Measurements from ENCODE around the gene TMPRSS9. TPM values are rescaled to one million over a fixed set of nuclear protein-coding genes. Genes with fewer than 3 reads are reported as not detected.

The TMPRSS9 gene
- total and polyA plus RNA-seq, 8 donors: 1.1 TPM; not detected in 7

DNA sequence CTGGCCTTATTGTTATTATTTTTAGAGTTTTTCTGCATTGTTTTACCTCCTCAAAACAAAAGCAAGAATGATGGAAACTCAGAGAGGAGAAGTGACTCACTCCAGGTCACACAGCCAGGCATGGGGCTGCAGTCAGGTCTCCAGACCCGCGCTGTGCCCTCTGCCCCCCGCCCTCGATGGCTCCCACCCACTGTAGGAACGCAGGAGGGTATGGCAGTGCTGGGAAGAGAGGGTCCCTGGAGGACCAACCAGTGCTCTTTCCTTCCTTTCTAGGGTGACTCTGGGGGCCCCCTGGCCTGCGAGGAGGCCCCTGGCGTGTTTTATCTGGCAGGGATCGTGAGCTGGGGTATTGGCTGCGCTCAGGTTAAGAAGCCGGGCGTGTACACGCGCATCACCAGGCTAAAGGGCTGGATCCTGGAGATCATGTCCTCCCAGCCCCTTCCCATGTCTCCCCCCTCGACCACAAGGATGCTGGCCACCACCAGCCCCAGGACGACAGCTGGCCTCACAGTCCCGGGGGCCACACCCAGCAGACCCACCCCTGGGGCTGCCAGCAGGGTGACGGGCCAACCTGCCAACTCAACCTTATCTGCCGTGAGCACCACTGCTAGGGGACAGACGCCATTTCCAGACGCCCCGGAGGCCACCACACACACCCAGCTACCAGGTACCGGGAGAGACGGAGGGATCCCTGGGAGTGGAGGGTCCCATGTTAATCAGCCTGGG is 61.7 kb downstream of the TMPRSS9 start:
- no peaks in the 10 kb centered on the region for H3K9me3 ChIP-seq
- H3K36me3 ChIP-seq: peaks cover 10 to 43% (median 31%) of the 10 kb centered on the region in 4 donors
- no peak overlapping the region for H3K27ac ChIP-seq
- TF ChIP-seq EP300 (IDR thresholded peaks at IDR 0.05) (no peak), POLR2AphosphoS5 (IDR thresholded peaks at IDR 0.05) (no peak), POLR2A (IDR thresholded peaks at IDR 0.05) (no peak)
- TF ChIP-seq, protein P1, sequence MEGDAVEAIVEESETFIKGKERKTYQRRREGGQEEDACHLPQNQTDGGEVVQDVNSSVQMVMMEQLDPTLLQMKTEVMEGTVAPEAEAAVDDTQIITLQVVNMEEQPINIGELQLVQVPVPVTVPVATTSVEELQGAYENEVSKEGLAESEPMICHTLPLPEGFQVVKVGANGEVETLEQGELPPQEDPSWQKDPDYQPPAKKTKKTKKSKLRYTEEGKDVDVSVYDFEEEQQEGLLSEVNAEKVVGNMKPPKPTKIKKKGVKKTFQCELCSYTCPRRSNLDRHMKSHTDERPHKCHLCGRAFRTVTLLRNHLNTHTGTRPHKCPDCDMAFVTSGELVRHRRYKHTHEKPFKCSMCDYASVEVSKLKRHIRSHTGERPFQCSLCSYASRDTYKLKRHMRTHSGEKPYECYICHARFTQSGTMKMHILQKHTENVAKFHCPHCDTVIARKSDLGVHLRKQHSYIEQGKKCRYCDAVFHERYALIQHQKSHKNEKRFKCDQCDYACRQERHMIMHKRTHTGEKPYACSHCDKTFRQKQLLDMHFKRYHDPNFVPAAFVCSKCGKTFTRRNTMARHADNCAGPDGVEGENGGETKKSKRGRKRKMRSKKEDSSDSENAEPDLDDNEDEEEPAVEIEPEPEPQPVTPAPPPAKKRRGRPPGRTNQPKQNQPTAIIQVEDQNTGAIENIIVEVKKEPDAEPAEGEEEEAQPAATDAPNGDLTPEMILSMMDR (IDR thresholded peaks at IDR 0.05): no peak
- no peak for DNase-seq
- WGBS, 5 donors: 74 to 95% (median 78%) methylated on average over 7 to 23 of the region's 23 CpGs
- no peak overlapping the region for H3K4me3 ChIP-seq
- intact Hi-C loops (cut with DNase I; ENCODE audit: low total_unique reads): no loop called here
- H3K27me3 ChIP-seq: no peaks in the 10 kb centered on the region
- peaks cover 15 to 31% (median 23%) of the 10 kb centered on the region in 4 donors for H3K4me1 ChIP-seq

DNA sequence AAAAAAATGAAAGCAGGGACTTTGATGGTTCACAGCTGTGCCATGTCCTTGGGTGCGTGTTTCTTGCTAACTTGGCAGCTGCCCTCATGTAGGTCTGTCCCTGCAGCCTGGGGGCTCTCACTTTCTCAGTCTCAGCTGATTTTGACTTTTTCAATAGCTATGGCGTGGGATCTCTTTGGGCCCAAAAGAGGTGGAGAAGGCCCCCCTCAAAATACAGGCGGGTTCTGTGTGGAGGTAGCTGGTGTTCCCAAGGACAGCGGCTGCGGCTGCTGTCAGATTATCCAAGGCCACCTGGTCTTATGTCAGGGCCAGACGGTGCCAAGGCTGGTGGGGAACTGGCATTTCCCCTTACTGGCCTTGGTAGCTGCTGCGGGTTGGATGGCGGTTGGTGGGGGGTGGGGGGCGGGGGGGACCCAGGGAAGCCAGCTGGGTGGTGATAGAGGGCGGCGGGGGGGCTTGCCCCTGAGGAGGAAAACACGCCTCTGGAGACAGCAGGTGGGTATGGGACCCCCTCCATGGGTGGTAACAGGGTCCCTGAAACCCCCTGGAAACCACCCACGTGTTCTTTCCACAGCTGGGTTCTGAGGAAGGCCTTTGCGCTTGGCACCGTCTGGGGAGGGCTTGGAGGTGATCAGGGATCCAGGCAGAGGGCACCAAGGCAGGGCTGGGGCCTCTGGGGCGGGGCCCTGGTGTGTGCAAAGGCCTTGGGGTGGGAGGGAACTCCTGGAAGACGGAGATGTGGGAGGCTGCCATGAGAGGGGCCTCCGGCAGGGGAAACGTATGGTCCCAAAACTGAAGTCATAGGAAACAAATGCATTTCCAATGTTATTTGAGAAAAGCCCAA is 63.2 kb downstream of the TMPRSS9 start:
- 71 to 79% (median 78%) methylated on average over 16 to 19 of the region's 19 CpGs for WGBS, 5 donors
- H3K9me3 ChIP-seq: no peaks in the 10 kb centered on the region
- no peak overlapping the region for H3K4me3 ChIP-seq
- intact Hi-C loops (cut with DNase I; ENCODE audit: low total_unique reads): no loop called here
- peaks cover 25 to 38% (median 31%) of the 10 kb centered on the region in 4 donors for H3K4me1 ChIP-seq
- H3K27ac ChIP-seq: no peak overlapping the region
- no peaks in the 10 kb centered on the region for H3K27me3 ChIP-seq
- DNase-seq: peak in 1 of 2 donors; percentile 63
- TF ChIP-seq POLR2AphosphoS5 (IDR thresholded peaks at IDR 0.05): no peak
- TF ChIP-seq, protein P1 (IDR thresholded peaks at IDR 0.05): no peak
- H3K36me3 ChIP-seq: peaks cover 6 to 33% (median 21%) of the 10 kb centered on the region in 4 donors

DNA sequence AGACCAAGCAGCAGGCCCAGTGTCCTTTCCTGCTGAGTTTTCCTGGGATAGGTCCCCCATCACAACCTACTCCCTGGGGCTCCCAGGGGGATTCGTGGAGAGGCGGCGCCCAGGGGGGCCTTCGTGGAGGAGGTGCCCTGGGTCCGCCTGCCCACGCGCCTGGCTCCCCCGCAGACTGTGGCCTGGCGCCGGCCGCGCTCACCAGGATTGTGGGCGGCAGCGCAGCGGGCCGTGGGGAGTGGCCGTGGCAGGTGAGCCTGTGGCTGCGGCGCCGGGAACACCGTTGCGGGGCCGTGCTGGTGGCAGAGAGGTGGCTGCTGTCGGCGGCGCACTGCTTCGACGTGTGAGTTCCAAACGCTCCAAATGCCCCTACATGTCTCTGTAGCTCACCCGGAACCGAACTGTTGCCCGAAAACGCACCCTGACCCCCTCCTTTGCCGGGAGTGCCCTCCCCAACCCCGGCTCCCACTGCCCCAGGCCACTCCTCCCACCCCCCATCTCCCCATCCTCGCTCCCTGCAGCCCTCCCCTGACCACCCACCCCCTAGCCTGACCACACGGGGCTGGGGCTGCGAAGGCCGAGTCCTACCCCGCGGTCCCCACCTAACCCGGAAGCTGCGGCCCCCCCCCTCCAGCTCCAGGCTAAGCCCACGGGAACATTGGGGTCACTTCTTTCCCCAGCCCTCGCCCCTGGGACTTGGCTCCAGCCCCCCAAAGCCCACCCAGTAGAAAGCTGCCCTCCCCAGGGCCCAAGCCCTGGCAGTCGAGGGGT is 64.0 kb downstream of the TMPRSS9 start:
- Histone ChIP-seq H3K27me3 (no peaks in the 10 kb centered on the region), H3K36me3 (peaks cover 6 to 33% (median 21%) of the 10 kb centered on the region in 4 donors), H3K9me3 (no peaks in the 10 kb centered on the region), H3K4me1 (peaks cover 30 to 44% (median 37%) of the 10 kb centered on the region in 4 donors), H3K4me3 (peak overlapping the region in 1 of 4 donors; percentile 99), H3K27ac (no peak overlapping the region)
- intact Hi-C loops (cut with DNase I; ENCODE audit: low total_unique reads): no loop called here
- peak in 1 of 2 donors; percentile 13 for DNase-seq
- TF ChIP-seq, protein P1 (IDR thresholded peaks at IDR 0.05): no peak
- TF ChIP-seq EP300 (IDR thresholded peaks at IDR 0.05): no peak
- no peak for TF ChIP-seq POLR2A (IDR thresholded peaks at IDR 0.05)
- no peak for TF ChIP-seq POLR2AphosphoS5 (IDR thresholded peaks at IDR 0.05)
- WGBS, 5 donors: 80 to 92% (median 89%) methylated on average over 22 to 46 of the region's 46 CpGs
